Neural cell (in vitro differentiated cells): Measurements from ENCODE around the gene CAV2. TPM values are rescaled to one million over a fixed set of nuclear protein-coding genes. Genes with fewer than 3 reads are reported as not detected.

Experiments
- H2AFZ ChIP-seq: fragments of 200-600, 300-800 bp; sonication (generic), shearing (Covaris generic); 2 replicates; pipeline ENCODE4 v1.6.0; 2014; ENCODE audit warnings: low read depth, mild to moderate bottlenecking, antibody characterized with exemption, low read length, moderate library complexity
- H3F3A ChIP-seq: fragments of 200-600 bp; shearing (Covaris generic); 2 replicates; pipeline ENCODE4 v1.6.1; 2016; ENCODE audit warnings: mild to moderate bottlenecking, moderate library complexity, mixed read lengths, antibody characterized with exemption, low read length; ENCODE audit not compliant: insufficient read depth, poor library complexity, severe bottlenecking
- H3K27ac ChIP-seq: fragments of 200-600, 300-800 bp; sonication (generic), shearing (Covaris generic); 2 replicates; pipeline ENCODE4 v1.5.1; 2014; ENCODE audit warnings: mild to moderate bottlenecking, low read length, moderate library complexity
- H3K27me3 ChIP-seq: fragments of 300-800, 200-600 bp; sonication (generic), shearing (Covaris generic); 2 replicates; pipeline ENCODE4 v1.6.0; 2014; ENCODE audit warnings: mild to moderate bottlenecking, low read depth, low read length, moderate library complexity; ENCODE audit not compliant: insufficient read depth
- H3K36me3 ChIP-seq: fragments of 300-800, 200-600 bp; sonication (generic), shearing (Covaris generic); 2 replicates; pipeline ENCODE4 v1.5.1; 2014; ENCODE audit warnings: mild to moderate bottlenecking, antibody characterized with exemption, low read length, moderate library complexity; ENCODE audit not compliant: insufficient read depth
- H3K4me2 ChIP-seq: fragments of 300-800, 200-600 bp; sonication (generic), shearing (Covaris generic); 2 replicates; pipeline ENCODE4 v1.6.0; 2014; ENCODE audit warnings: mild to moderate bottlenecking, low read length
- H3K4me3 ChIP-seq: fragments of 300-800, 200-600 bp; sonication (generic), shearing (Covaris generic); 2 replicates; pipeline ENCODE4 v1.5.1; 2014; ENCODE audit warnings: mild to moderate bottlenecking, low read length, moderate library complexity
- H3K79me2 ChIP-seq: fragments of 200-600 bp; shearing (Covaris generic); replicated peaks from 2 replicates; pipeline ENCODE4 v1.6.0; 2014; ENCODE audit warnings: mild to moderate bottlenecking, low read length, moderate library complexity; ENCODE audit not compliant: insufficient read depth
- H3K9ac ChIP-seq: fragments of 300-800, 200-600 bp; sonication (generic), shearing (Covaris generic); 2 replicates; pipeline ENCODE4 v1.6.1; 2016; ENCODE audit warnings: mild to moderate bottlenecking, low read length, mixed read lengths
- H3K9me2 ChIP-seq: fragments of 200-600 bp; shearing (Covaris generic); 2 replicates; pipeline ENCODE4 v1.6.1; 2016; ENCODE audit warnings: mild to moderate bottlenecking, low read length, mixed read lengths; ENCODE audit not compliant: insufficient read depth
- H3K9me3 ChIP-seq: fragments of 200-600, 300-800 bp; sonication (generic), shearing (Covaris generic); 2 replicates; pipeline ENCODE4 v1.6.1; 2016; ENCODE audit warnings: mild to moderate bottlenecking, mixed run types, low read length, moderate library complexity, mixed read lengths
- H4K20me1 ChIP-seq: fragments of 200-600 bp; shearing (Covaris generic); 2 replicates; pipeline ENCODE4 v1.6.1; 2016; ENCODE audit warnings: mild to moderate bottlenecking, mixed run types; ENCODE audit not compliant: insufficient read depth
- EP300 ChIP-seq: fragments of 450-650 bp; conservative IDR thresholded peaks from 2 replicates; pipeline ENCODE4 v1.6.1; 2014; ENCODE audit warnings: antibody characterized with exemption, mild to moderate bottlenecking, moderate library complexity; ENCODE audit not compliant: poor library complexity, severe bottlenecking
- EZH2 ChIP-seq: fragments of 200-600, 300-800 bp; shearing (Covaris generic), sonication (generic); IDR thresholded peaks from 2 replicates; pipeline ENCODE4 v1.6.1; 2014; ENCODE audit warnings: antibody characterized with exemption, low read length, borderline replicate concordance, mild to moderate bottlenecking; ENCODE audit not compliant: insufficient read depth, poor library complexity, severe bottlenecking
- MXI1 ChIP-seq: fragments of 450-650 bp; conservative IDR thresholded peaks from 2 replicates; pipeline ENCODE4 v1.6.1; 2014; ENCODE audit warnings: antibody characterized with exemption, mild to moderate bottlenecking; ENCODE audit not compliant: poor library complexity, severe bottlenecking
- POLR2AphosphoS5 ChIP-seq: IDR thresholded peaks from 2 replicates; pipeline ENCODE4 v1.6.1; 2012
- RAD21 ChIP-seq: fragments of 450-650 bp; conservative IDR thresholded peaks from 2 replicates; pipeline ENCODE4 v1.6.1; 2014; ENCODE audit warnings: antibody characterized with exemption, mild to moderate bottlenecking, moderate library complexity
- SMC3 ChIP-seq: fragments of 450-650 bp; conservative IDR thresholded peaks from 2 replicates; pipeline ENCODE4 v1.6.1; 2014; ENCODE audit warnings: antibody characterized with exemption, mild to moderate bottlenecking, moderate library complexity; ENCODE audit not compliant: poor library complexity
- TAF1 ChIP-seq: IDR thresholded peaks from 2 replicates; pipeline ENCODE4 v1.6.1; 2012; ENCODE audit warnings: low read depth
- polyA plus RNA-seq: library from polyadenylated mRNA; depleted of rRNA; stranded (reverse); fragments of >200 nt; gene quantifications from 2 replicates; pipeline ENCODE4 v1.2.3, GENCODE V29; 2014
- TF ChIP-seq, protein P1 (sequence below): IDR thresholded peaks from 2 replicates; pipeline ENCODE4 v1.6.1; 2012; ENCODE audit warnings: borderline replicate concordance
- TF ChIP-seq, protein P2 (sequence below): fragments of 450-650 bp; IDR thresholded peaks from 2 replicates; pipeline ENCODE4 v1.5.1; 2014; ENCODE audit warnings: antibody characterized with exemption, mild to moderate bottlenecking, moderate library complexity; ENCODE audit not compliant: poor library complexity, severe bottlenecking

CAV2 gene
- polyA plus RNA-seq, 1 donor from 2014 or later, result not detected

DNA sequence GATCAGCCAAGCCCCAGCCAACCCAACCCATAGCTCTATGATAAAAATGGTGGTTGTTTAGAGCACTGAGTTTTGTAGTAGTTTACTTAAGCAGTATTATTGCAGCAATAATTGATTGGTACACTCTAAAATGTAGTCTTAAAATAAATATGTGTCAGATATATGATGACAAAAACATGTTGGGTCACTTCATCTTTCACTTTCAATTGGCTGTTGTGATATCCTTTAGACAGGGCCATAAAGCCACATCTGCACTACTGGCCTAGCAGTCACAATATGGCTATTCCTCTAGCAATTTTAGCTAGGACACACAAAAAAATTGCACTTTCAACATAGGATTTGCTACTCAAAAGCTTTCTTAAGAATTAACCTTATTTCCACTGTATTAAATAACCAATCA is 19.4 kb downstream of the CAV2 start:
- Histone ChIP-seq H4K20me1 (no peaks in the 10 kb centered on the region), H3K27me3 (peaks cover 8% of the 10 kb centered on the region), H2AFZ (no peak overlapping the region), H3K9me3 (no peaks in the 10 kb centered on the region), H3K79me2 (no peaks in the 10 kb centered on the region), H3K9me2 (no peaks in the 10 kb centered on the region), H3F3A (no peaks in the 10 kb centered on the region), H3K9ac (no peak overlapping the region), H3K4me3 (no peak overlapping the region), H3K4me2 (no peak overlapping the region), H3K36me3 (no peaks in the 10 kb centered on the region), H3K27ac (no peak overlapping the region)
- TF ChIP-seq EZH2 (no peak), TAF1 (no peak), SMC3 (no peak), POLR2AphosphoS5 (no peak), EP300 (no peak), RAD21 (no peak), MXI1 (no peak)
- TF ChIP-seq, protein P1, sequence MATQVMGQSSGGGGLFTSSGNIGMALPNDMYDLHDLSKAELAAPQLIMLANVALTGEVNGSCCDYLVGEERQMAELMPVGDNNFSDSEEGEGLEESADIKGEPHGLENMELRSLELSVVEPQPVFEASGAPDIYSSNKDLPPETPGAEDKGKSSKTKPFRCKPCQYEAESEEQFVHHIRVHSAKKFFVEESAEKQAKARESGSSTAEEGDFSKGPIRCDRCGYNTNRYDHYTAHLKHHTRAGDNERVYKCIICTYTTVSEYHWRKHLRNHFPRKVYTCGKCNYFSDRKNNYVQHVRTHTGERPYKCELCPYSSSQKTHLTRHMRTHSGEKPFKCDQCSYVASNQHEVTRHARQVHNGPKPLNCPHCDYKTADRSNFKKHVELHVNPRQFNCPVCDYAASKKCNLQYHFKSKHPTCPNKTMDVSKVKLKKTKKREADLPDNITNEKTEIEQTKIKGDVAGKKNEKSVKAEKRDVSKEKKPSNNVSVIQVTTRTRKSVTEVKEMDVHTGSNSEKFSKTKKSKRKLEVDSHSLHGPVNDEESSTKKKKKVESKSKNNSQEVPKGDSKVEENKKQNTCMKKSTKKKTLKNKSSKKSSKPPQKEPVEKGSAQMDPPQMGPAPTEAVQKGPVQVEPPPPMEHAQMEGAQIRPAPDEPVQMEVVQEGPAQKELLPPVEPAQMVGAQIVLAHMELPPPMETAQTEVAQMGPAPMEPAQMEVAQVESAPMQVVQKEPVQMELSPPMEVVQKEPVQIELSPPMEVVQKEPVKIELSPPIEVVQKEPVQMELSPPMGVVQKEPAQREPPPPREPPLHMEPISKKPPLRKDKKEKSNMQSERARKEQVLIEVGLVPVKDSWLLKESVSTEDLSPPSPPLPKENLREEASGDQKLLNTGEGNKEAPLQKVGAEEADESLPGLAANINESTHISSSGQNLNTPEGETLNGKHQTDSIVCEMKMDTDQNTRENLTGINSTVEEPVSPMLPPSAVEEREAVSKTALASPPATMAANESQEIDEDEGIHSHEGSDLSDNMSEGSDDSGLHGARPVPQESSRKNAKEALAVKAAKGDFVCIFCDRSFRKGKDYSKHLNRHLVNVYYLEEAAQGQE, result no peak
- TF ChIP-seq, protein P2, sequence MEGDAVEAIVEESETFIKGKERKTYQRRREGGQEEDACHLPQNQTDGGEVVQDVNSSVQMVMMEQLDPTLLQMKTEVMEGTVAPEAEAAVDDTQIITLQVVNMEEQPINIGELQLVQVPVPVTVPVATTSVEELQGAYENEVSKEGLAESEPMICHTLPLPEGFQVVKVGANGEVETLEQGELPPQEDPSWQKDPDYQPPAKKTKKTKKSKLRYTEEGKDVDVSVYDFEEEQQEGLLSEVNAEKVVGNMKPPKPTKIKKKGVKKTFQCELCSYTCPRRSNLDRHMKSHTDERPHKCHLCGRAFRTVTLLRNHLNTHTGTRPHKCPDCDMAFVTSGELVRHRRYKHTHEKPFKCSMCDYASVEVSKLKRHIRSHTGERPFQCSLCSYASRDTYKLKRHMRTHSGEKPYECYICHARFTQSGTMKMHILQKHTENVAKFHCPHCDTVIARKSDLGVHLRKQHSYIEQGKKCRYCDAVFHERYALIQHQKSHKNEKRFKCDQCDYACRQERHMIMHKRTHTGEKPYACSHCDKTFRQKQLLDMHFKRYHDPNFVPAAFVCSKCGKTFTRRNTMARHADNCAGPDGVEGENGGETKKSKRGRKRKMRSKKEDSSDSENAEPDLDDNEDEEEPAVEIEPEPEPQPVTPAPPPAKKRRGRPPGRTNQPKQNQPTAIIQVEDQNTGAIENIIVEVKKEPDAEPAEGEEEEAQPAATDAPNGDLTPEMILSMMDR, result no peak

DNA sequence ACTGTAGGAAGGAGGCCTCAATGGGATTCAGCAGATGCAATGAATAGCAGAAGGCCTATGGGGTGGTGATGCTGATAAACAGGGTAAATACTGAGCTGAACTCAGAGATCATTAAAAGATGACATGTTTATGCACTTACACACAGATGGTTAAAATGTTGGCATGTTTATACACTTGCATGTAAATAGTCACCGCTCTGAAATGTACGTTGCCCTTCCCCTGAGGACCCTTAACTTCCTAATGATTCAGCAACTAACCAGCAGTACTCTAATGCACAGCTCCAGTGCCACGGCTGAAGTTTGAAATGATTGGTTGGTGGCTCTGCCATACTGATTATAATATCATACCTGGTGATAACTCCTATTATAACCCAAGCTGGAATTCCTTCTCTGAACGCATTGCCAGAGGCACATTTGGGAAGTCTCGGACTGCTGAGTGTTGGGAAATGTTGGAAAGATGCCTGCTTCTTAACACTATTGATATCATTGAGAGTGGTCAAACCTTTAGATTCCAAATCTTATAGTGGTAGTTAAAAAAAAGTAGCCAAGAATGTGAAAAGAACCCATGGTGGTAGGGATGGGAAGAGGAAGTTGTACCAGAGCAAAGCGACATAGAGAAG is 21.6 kb downstream of the CAV2 start:
- Histone ChIP-seq H3K9me2 (no peaks in the 10 kb centered on the region), H3F3A (no peaks in the 10 kb centered on the region), H3K79me2 (no peaks in the 10 kb centered on the region), H3K36me3 (no peaks in the 10 kb centered on the region), H4K20me1 (no peaks in the 10 kb centered on the region), H3K4me3 (no peak overlapping the region), H3K27me3 (peaks cover 29% of the 10 kb centered on the region), H2AFZ (no peak overlapping the region), H3K9me3 (no peaks in the 10 kb centered on the region), H3K9ac (no peak overlapping the region), H3K4me2 (no peak overlapping the region), H3K27ac (no peak overlapping the region)
- TF ChIP-seq EP300, result no peak
- TF ChIP-seq TAF1, result no peak
